Breast epithelium (tissue), 4 donors: ENCODE measurements around the gene SMARCA2. TPM values are rescaled to one million over a fixed set of nuclear protein-coding genes. Genes with fewer than 3 reads are reported as not detected.

ENCODE experiments used
- DNase-seq, 2 donors: peaks; one replicate each; pipeline ENCODE4 v3.0.0-alpha.2; 2019; ENCODE audit warnings: low spot score in 2 of 2
- H3K27ac ChIP-seq, 2 donors: fragments of 200-600 bp; sonication (generic) in 1 of 2; one replicate each; pipeline ENCODE4 v1.5.1; 2016 to 2019; ENCODE audit warnings: mild to moderate bottlenecking in 1 of 2
- H3K27me3 ChIP-seq, 2 donors: fragments of 200-600 bp; sonication (generic) in 1 of 2; one replicate each; pipeline versions ENCODE4 v1.5.1 to v1.6.0; 2017 to 2019; ENCODE audit warnings: control low read depth in 1 of 2, mild to moderate bottlenecking in 1 of 2
- H3K36me3 ChIP-seq: fragments of 200-600 bp; one replicate; pipeline ENCODE4 v1.5.1; 2019
- H3K4me1 ChIP-seq, 2 donors: fragments of 200-600 bp; sonication (generic); one replicate each; pipeline ENCODE4 v1.5.1; 2016 to 2019; ENCODE audit warnings: control low read depth in 1 of 2
- H3K4me3 ChIP-seq, 3 donors: fragments of 200-600 bp; sonication (generic); 1 replicate in 2 of 3; 2 replicates in 1 of 3; pipeline ENCODE4 v1.5.1; 2016 to 2019; ENCODE audit warnings: mild to moderate bottlenecking in 3 of 3, moderate library complexity in 2 of 3
- H3K9me3 ChIP-seq, 2 donors: fragments of 200-600 bp; sonication (generic) in 1 of 2; one replicate each; pipeline ENCODE4 v1.5.1; 2016 to 2019; ENCODE audit warnings: control low read depth in 1 of 2
- POLR2A ChIP-seq: fragments of 450-650 bp; IDR thresholded peaks from one replicate; pipeline ENCODE4 v1.6.1; 2016; ENCODE audit warnings: antibody characterized with exemption, mild to moderate bottlenecking, moderate library complexity
- POLR2AphosphoS5 ChIP-seq, 3 donors: sonication (generic); formaldehyde crosslinking; IDR thresholded peaks; one replicate each; pipeline ENCODE4 v1.6.1; 2017; ENCODE audit warnings: antibody characterized with exemption in 3 of 3
- intact Hi-C: fragments of 100-400 bp; cut with DNase I; formaldehyde crosslinking; loops from one replicate; pipeline ENCODE4 v1.15.1; 2023; ENCODE audit warnings: low total_unique reads
- total RNA-seq, 3 donors: library from RNA; depleted of rRNA; stranded (reverse); fragments of >200 nt; gene quantifications; one replicate each; pipeline ENCODE4 v1.1.0, GENCODE V29; 2016
- TF ChIP-seq, protein P1 (sequence below), 3 donors: fragments of 450-650 bp; IDR thresholded peaks; one replicate each; pipeline ENCODE4 v1.5.1; 2016 to 2017; ENCODE audit warnings: antibody characterized with exemption in 3 of 3, mild to moderate bottlenecking in 3 of 3, moderate library complexity in 3 of 3

Gene SMARCA2
- total RNA-seq, 3 donors from 2014 or later, result 140 to 191 (median 142) TPM

GRCh38 chr9:2110036-2110435 is 94.9 kb downstream of the SMARCA2 start:
- no peak for DNase-seq
- TF ChIP-seq POLR2AphosphoS5 (IDR thresholded peaks at IDR 0.05) (no peak), POLR2A (no peak)
- TF ChIP-seq, protein P1, sequence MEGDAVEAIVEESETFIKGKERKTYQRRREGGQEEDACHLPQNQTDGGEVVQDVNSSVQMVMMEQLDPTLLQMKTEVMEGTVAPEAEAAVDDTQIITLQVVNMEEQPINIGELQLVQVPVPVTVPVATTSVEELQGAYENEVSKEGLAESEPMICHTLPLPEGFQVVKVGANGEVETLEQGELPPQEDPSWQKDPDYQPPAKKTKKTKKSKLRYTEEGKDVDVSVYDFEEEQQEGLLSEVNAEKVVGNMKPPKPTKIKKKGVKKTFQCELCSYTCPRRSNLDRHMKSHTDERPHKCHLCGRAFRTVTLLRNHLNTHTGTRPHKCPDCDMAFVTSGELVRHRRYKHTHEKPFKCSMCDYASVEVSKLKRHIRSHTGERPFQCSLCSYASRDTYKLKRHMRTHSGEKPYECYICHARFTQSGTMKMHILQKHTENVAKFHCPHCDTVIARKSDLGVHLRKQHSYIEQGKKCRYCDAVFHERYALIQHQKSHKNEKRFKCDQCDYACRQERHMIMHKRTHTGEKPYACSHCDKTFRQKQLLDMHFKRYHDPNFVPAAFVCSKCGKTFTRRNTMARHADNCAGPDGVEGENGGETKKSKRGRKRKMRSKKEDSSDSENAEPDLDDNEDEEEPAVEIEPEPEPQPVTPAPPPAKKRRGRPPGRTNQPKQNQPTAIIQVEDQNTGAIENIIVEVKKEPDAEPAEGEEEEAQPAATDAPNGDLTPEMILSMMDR (IDR thresholded peaks at IDR 0.05), result no peak
- Histone ChIP-seq H3K27ac (peak overlapping the region in 1 of 2 donors; percentile 16), H3K36me3 (no peaks in the 10 kb centered on the region), H3K27me3 (no peaks in the 10 kb centered on the region), H3K9me3 (no peaks in the 10 kb centered on the region), H3K4me1 (no peaks in the 10 kb centered on the region), H3K4me3 (no peak overlapping the region)
- intact Hi-C loops, result no loop called here

DNA sequence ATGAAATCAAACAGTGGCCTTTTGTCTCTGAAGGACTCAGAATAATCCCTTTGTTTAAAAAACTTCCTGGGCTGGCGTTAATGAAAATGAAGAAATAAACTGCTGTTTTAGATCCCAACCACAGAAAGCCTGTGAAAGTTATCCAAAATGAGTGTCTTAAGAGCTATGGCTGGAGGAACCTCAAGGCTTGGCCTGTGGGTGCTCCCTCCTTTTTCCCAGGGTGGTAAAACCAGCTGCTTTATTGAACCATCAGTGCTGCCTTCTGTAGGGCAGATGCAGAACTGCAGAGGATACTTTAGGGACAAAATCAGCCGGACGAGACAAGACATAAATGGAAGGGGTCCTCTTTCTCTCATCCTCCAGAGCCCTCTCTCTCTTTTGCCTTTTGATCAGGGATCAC is 100.9 kb downstream of the SMARCA2 start:
- Histone ChIP-seq H3K27ac (peak overlapping the region; percentile 82 to 83), H3K36me3 (no peaks in the 10 kb centered on the region), H3K4me1 (peaks cover 0 to 10% of the 10 kb centered on the region in 2 donors), H3K4me3 (peak overlapping the region in 1 of 3 donors; percentile 24), H3K9me3 (no peaks in the 10 kb centered on the region), H3K27me3 (no peaks in the 10 kb centered on the region)
- TF ChIP-seq, protein P1 (IDR thresholded peaks at IDR 0.05), result peak; percentile 11 to 58 (median 28)
- TF ChIP-seq POLR2AphosphoS5 (IDR thresholded peaks at IDR 0.05), result no peak
- intact Hi-C loops, result no loop called here
- DNase-seq, result peak in 1 of 2 donors; percentile 56

GRCh38 chr9:2117527-2117926 is 102.4 kb downstream of the SMARCA2 start:
- Histone ChIP-seq H3K27ac (peak overlapping the region; percentile 49 to 57), H3K36me3 (no peaks in the 10 kb centered on the region), H3K4me3 (no peak overlapping the region), H3K9me3 (no peaks in the 10 kb centered on the region), H3K4me1 (peaks cover 0 to 12% of the 10 kb centered on the region in 2 donors), H3K27me3 (no peaks in the 10 kb centered on the region)
- TF ChIP-seq POLR2AphosphoS5 (IDR thresholded peaks at IDR 0.05), result no peak
- TF ChIP-seq, protein P1 (IDR thresholded peaks at IDR 0.05), result no peak
- no peak for TF ChIP-seq POLR2A
- intact Hi-C loops, result no loop called here
- DNase-seq, result no peak

GRCh38 chr9:2119566-2119965 is 104.4 kb downstream of the SMARCA2 start:
- intact Hi-C loops, result no loop called here
- Histone ChIP-seq H3K36me3 (no peaks in the 10 kb centered on the region), H3K27me3 (no peaks in the 10 kb centered on the region), H3K4me3 (no peak overlapping the region), H3K27ac (peak overlapping the region; percentile 50 to 56), H3K4me1 (peaks cover 0 to 12% of the 10 kb centered on the region in 2 donors), H3K9me3 (no peaks in the 10 kb centered on the region)
- no peak for TF ChIP-seq POLR2AphosphoS5 (IDR thresholded peaks at IDR 0.05)
- TF ChIP-seq, protein P1 (IDR thresholded peaks at IDR 0.05), result no peak
- no peak for TF ChIP-seq POLR2A
- no peak for DNase-seq

- no peak overlapping the region for H3K4me3 ChIP-seq
- no peaks in the 10 kb centered on the region for H3K9me3 ChIP-seq
- TF ChIP-seq, protein P1 (IDR thresholded peaks at IDR 0.05), result no peak
- H3K36me3 ChIP-seq, result no peaks in the 10 kb centered on the region
- H3K27me3 ChIP-seq, result no peaks in the 10 kb centered on the region
- peak overlapping the region; percentile 43 to 54 for H3K27ac ChIP-seq
- no peak for DNase-seq
- peaks cover 0 to 12% of the 10 kb centered on the region in 2 donors for H3K4me1 ChIP-seq
- intact Hi-C loops, result no loop called here
These were observed 106.0 kb downstream of the SMARCA2 start for GRCh38 chr9:2120926-2121689.
